Subcutaneous adipose tissue (tissue), 4 donors: ENCODE measurements around the gene HSD17B12. TPM values are rescaled to one million over a fixed set of nuclear protein-coding genes. Genes with fewer than 3 reads are reported as not detected.

ENCODE experiments used
- CTCF ChIP-seq: fragments of 450-650 bp; IDR thresholded peaks from one replicate; pipeline ENCODE4 v1.5.1; 2016; ENCODE audit warnings: low read depth, mild to moderate bottlenecking, control low read depth, antibody characterized with exemption, moderate library complexity
- total RNA-seq, 4 donors: library from RNA; depleted of rRNA; stranded (reverse); fragments of >200 nt; gene quantifications; one replicate each; pipeline ENCODE4 v1.1.0, GENCODE V29; 2016

HSD17B12 gene
- total RNA-seq, 4 donors from 2014 or later: 41.2 to 65.6 (median 57.6) TPM

- TF ChIP-seq CTCF: no peak
These were observed 123.2 kb downstream of the HSD17B12 start for GRCh38 chr11:43803766-43804165.

- no peak for TF ChIP-seq CTCF
These were observed 126.4 kb downstream of the HSD17B12 start for GRCh38 chr11:43806976-43807375.

- TF ChIP-seq CTCF: no peak
These were observed 130.5 kb downstream of the HSD17B12 start for GRCh38 chr11:43810929-43811596.

- no peak for TF ChIP-seq CTCF
These were observed 131.9 kb downstream of the HSD17B12 start for GRCh38 chr11:43812471-43812870.

- TF ChIP-seq CTCF: no peak
These were observed 137.7 kb downstream of the HSD17B12 start for GRCh38 chr11:43818220-43818619.

- no peak for TF ChIP-seq CTCF
These were observed 139.4 kb downstream of the HSD17B12 start for GRCh38 chr11:43819926-43820325.

- TF ChIP-seq CTCF: no peak
These were observed 142.8 kb downstream of the HSD17B12 start for GRCh38 chr11:43823316-43823715.
